Measurements from ENCODE around the gene ASRGL1.

DNA sequence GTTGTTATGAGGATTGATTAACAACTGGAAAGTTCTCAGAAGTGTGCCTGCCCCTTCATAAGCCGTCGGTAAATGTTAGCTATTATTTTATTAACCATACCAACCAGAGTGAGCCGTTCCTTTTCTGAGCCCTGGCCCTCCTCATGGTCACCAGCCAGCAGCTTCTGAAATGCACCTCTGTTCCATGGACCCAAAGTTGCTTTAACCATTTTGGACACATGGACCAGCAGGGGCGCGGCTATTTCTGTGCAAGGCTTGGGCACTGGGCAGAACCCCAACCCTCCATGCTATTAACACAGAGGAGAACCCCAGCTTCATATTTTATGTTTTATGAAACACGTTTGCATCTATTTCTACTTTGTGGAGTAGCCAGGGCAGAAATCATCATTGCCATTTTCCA is 63.0 kb downstream of the ASRGL1 start:
- no peak for TF ChIP-seq EZH2 (optimal IDR thresholded peaks at IDR 0.05; ENCODE audit: low read depth, low read length)
- TF ChIP-seq, protein P1, sequence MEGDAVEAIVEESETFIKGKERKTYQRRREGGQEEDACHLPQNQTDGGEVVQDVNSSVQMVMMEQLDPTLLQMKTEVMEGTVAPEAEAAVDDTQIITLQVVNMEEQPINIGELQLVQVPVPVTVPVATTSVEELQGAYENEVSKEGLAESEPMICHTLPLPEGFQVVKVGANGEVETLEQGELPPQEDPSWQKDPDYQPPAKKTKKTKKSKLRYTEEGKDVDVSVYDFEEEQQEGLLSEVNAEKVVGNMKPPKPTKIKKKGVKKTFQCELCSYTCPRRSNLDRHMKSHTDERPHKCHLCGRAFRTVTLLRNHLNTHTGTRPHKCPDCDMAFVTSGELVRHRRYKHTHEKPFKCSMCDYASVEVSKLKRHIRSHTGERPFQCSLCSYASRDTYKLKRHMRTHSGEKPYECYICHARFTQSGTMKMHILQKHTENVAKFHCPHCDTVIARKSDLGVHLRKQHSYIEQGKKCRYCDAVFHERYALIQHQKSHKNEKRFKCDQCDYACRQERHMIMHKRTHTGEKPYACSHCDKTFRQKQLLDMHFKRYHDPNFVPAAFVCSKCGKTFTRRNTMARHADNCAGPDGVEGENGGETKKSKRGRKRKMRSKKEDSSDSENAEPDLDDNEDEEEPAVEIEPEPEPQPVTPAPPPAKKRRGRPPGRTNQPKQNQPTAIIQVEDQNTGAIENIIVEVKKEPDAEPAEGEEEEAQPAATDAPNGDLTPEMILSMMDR (IDR thresholded peaks at IDR 0.05; ENCODE audit: low read length) = no peak
- TF ChIP-seq EZH2phosphoT487 (IDR thresholded peaks at IDR 0.05; ENCODE audit: low read length) = no peak

All from MM.1S (cell line).